Activated CD4-positive, alpha-beta T cell treated with anti-CD3 and anti-CD28 coated beads for 36 hours (primary cell): ENCODE data around the gene PRRG2. TPM values are rescaled to one million over a fixed set of nuclear protein-coding genes. Genes with fewer than 3 reads are reported as not detected.
A peak's percentile ranks its signal among the peaks of the same experiment; 100 is the strongest.

Source experiments
- ATAC-seq: fragments of 200-7000 bp; cut with Tn5 transposase; one replicate; pipeline ENCODE4 v1.10.0; 2021; ENCODE audit warnings: mild to moderate bottlenecking, moderate library complexity
- CTCF ChIA-PET: fragments of 350-600 bp; sonication (Branson Sonifier 250); formaldehyde crosslinking; loops from one replicate; lab custom pipeline; 2021; ENCODE audit warnings: antibody characterized with exemption; lab: Charles Lee
- POLR2A ChIA-PET: fragments of 350-600 bp; sonication (Branson Sonifier 250); formaldehyde crosslinking; loops from one replicate; lab custom pipeline; 2021; ENCODE audit warnings: antibody characterized with exemption, inconsistent platforms; lab: Charles Lee
- DNase-seq: peaks from one replicate; pipeline ENCODE4 v3.0.0-alpha.2; 2020
- H3K27ac Mint-ChIP-seq: one replicate; pipeline ENCODE4 v1.8.0; 2021; ENCODE audit warnings: mixed read lengths
- H3K27me3 Mint-ChIP-seq: one replicate; pipeline ENCODE4 v1.8.0; 2021; ENCODE audit warnings: mixed read lengths
- H3K36me3 Mint-ChIP-seq: one replicate; pipeline ENCODE4 v1.8.0; 2021; ENCODE audit warnings: low read depth, mixed read lengths
- H3K4me1 Mint-ChIP-seq: one replicate; pipeline ENCODE4 v1.8.0; 2021; ENCODE audit warnings: mixed read lengths
- H3K4me3 Mint-ChIP-seq: one replicate; pipeline ENCODE4 v1.8.0; 2021; ENCODE audit warnings: mild to moderate bottlenecking, moderate library complexity, mixed read lengths
- H3K9me3 Mint-ChIP-seq: one replicate; pipeline ENCODE4 v1.8.0; 2021; ENCODE audit warnings: low read depth, mixed read lengths
- intact Hi-C, 2 experiments: fragments of 100-400 bp; cut with DNase I in 1 of 2; cut with micrococcal nuclease in 1 of 2; formaldehyde crosslinking; loops; one replicate each; pipeline versions ENCODE4 v1.14.2 to v1.15.1; 2022 to 2024; cut with DNase I, micrococcal nuclease
- total RNA-seq, 2 experiments: library from RNA; stranded (reverse); gene quantifications; one replicate each; pipeline ENCODE4 v1.2.3, GENCODE V29; 2021

Gene PRRG2
- total RNA-seq, 2 experiments from 2014 or later: 0.81 to 1.6 TPM

- H3K27ac Mint-ChIP-seq: no peak overlapping the region
- no peaks in the 10 kb centered on the region for H3K27me3 Mint-ChIP-seq
- H3K4me1 Mint-ChIP-seq: peaks cover 28% of the 10 kb centered on the region
- no peaks in the 10 kb centered on the region for H3K9me3 Mint-ChIP-seq
- ChIA-PET POLR2A (interaction anchor here (0.6 kb wide), 1 partner anchor 41 kb away, joined by 5 read pairs; no protein-coding TSS in a partner anchor), CTCF (interaction anchor here (0.6 to 1.3 kb wide), 3 partner anchors 9 to 48 kb away, joined by 3 to 4 read pairs (median 3); no protein-coding TSS in a partner anchor)
- DNase-seq (no peak), ATAC-seq (no peak)
- H3K4me3 Mint-ChIP-seq: no peak overlapping the region
- intact Hi-C loops: no loop called here
- peaks cover 2% of the 10 kb centered on the region for H3K36me3 Mint-ChIP-seq
These were observed 37.0 kb upstream of the PRRG2 start for GRCh38 chr19:49544154-49544553.

GRCh38 chr19:49546825-49547565, 34.1 kb upstream of the PRRG2 start:
- H3K4me1 Mint-ChIP-seq: peaks cover 45% of the 10 kb centered on the region
- POLR2A ChIA-PET: interaction anchor here (0.6 to 1.1 kb wide), 5 partner anchors 13 to 48 kb away, joined by 3 to 7 read pairs (median 4); partner anchors contain the start of gene RCN3
- CTCF ChIA-PET: interaction anchor here (0.5 to 9.5 kb wide), 34 partner anchors 8 to 138 kb away, joined by 3 to 161 read pairs (median 4); partner anchors contain the start of genes NOSIP, PRMT1, PRRG2 and RCN3
- peak; percentile 76 for ATAC-seq
- no peaks in the 10 kb centered on the region for H3K27me3 Mint-ChIP-seq
- H3K27ac Mint-ChIP-seq: peak overlapping the region; percentile 75
- H3K4me3 Mint-ChIP-seq: peak overlapping the region; percentile 59
- intact Hi-C loops: loop anchor here (1.0 kb wide), 2 partner anchors 23 to 41 kb away; no protein-coding TSS in a partner anchor
- no peaks in the 10 kb centered on the region for H3K9me3 Mint-ChIP-seq
- H3K36me3 Mint-ChIP-seq: peaks cover 4% of the 10 kb centered on the region
- peak; percentile 76 for DNase-seq

- Mint-ChIP-seq H3K4me3 (peak overlapping the region; percentile 4), H3K9me3 (no peaks in the 10 kb centered on the region), H3K36me3 (peaks cover 12% of the 10 kb centered on the region), H3K27me3 (no peaks in the 10 kb centered on the region), H3K4me1 (peaks cover 59% of the 10 kb centered on the region), H3K27ac (peak overlapping the region; percentile 76)
- ChIA-PET CTCF (interaction anchor here (0.9 to 9.5 kb wide), 9 partner anchors 13 to 46 kb away, joined by 3 to 161 read pairs (median 5); no protein-coding TSS in a partner anchor), POLR2A (interaction anchor here (0.6 kb wide), 1 partner anchor 149 kb away, joined by 3 read pairs; no protein-coding TSS in a partner anchor)
- DNase-seq (no peak), ATAC-seq (no peak)
- intact Hi-C loops: no loop called here
These were observed 32.1 kb upstream of the PRRG2 start for GRCh38 chr19:49549045-49549444.

- intact Hi-C loops: no loop called here
- DNase-seq: no peak
- no peak overlapping the region for H3K4me3 Mint-ChIP-seq
- CTCF ChIA-PET: interaction anchor here (0.9 to 9.5 kb wide), 7 partner anchors 11 to 89 kb away, joined by 3 to 161 read pairs (median 6); no protein-coding TSS in a partner anchor
- peak overlapping the region; percentile 78 for H3K27ac Mint-ChIP-seq
- H3K27me3 Mint-ChIP-seq: no peaks in the 10 kb centered on the region
- peaks cover 33% of the 10 kb centered on the region for H3K36me3 Mint-ChIP-seq
- no peak for ATAC-seq
- POLR2A ChIA-PET: interaction anchor here (0.6 to 2.2 kb wide), 3 partner anchors 13 to 61 kb away, joined by 4 to 7 read pairs (median 4); no protein-coding TSS in a partner anchor
- H3K9me3 Mint-ChIP-seq: no peaks in the 10 kb centered on the region
- peaks cover 74% of the 10 kb centered on the region for H3K4me1 Mint-ChIP-seq
These were observed 29.6 kb upstream of the PRRG2 start for GRCh38 chr19:49551531-49551930.

GRCh38 chr19:49552749-49553148, 28.4 kb upstream of the PRRG2 start:
- ATAC-seq: peak; percentile 11
- peak overlapping the region; percentile 56 for H3K4me3 Mint-ChIP-seq
- H3K9me3 Mint-ChIP-seq: no peaks in the 10 kb centered on the region
- POLR2A ChIA-PET: interaction anchor here (0.6 to 2.2 kb wide), 4 partner anchors 11 to 53 kb away, joined by 3 to 7 read pairs (median 3); no protein-coding TSS in a partner anchor
- peaks cover 41% of the 10 kb centered on the region for H3K36me3 Mint-ChIP-seq
- peak overlapping the region; percentile 97 for H3K27ac Mint-ChIP-seq
- intact Hi-C loops: no loop called here
- CTCF ChIA-PET: interaction anchor here (0.7 to 9.5 kb wide), 7 partner anchors 9 to 312 kb away, joined by 3 to 161 read pairs (median 6); no protein-coding TSS in a partner anchor
- H3K27me3 Mint-ChIP-seq: no peaks in the 10 kb centered on the region
- peak; percentile 55 for DNase-seq
- H3K4me1 Mint-ChIP-seq: peaks cover 73% of the 10 kb centered on the region

GRCh38 chr19:49553451-49554271, 27.5 kb upstream of the PRRG2 start:
- H3K4me3 Mint-ChIP-seq: peak overlapping the region; percentile 36
- H3K9me3 Mint-ChIP-seq: no peaks in the 10 kb centered on the region
- ATAC-seq: peak; percentile 78
- peaks cover 45% of the 10 kb centered on the region for H3K36me3 Mint-ChIP-seq
- intact Hi-C loops: loop anchor here (1.0 to 2.0 kb wide), 6 partner anchors 11 to 88 kb away; partner anchors contain the start of gene RPS11 (in 1 of the 2)
- DNase-seq: peak; percentile 81
- H3K27me3 Mint-ChIP-seq: no peaks in the 10 kb centered on the region
- ChIA-PET POLR2A (interaction anchor here (0.5 to 0.9 kb wide), 3 partner anchors 12 to 60 kb away, joined by 3 to 5 read pairs (median 3); no protein-coding TSS in a partner anchor), CTCF (interaction anchor here (0.7 to 9.5 kb wide), 6 partner anchors 8 to 55 kb away, joined by 3 to 161 read pairs (median 7); no protein-coding TSS in a partner anchor)
- peaks cover 75% of the 10 kb centered on the region for H3K4me1 Mint-ChIP-seq
- peak overlapping the region; percentile 98 for H3K27ac Mint-ChIP-seq

GRCh38 chr19:49554701-49555181, 26.4 kb upstream of the PRRG2 start:
- DNase-seq: peak; percentile 70

GRCh38 chr19:49555600-49556411, 25.3 kb upstream of the PRRG2 start:
- ATAC-seq: peak; percentile 62

More at GRCh38 chr19:49554701-49555181, 26.4 kb upstream of the PRRG2 start:
- CTCF ChIA-PET: interaction anchor here (0.8 to 9.5 kb wide), 6 partner anchors 7 to 56 kb away, joined by 3 to 161 read pairs (median 3); no protein-coding TSS in a partner anchor
- intact Hi-C loops: loop anchor here (1.0 to 2.0 kb wide), 6 partner anchors 10 to 87 kb away; partner anchors contain the start of gene RPS11 (in 1 of the 2)
- H3K36me3 Mint-ChIP-seq: peaks cover 56% of the 10 kb centered on the region
- peaks cover 76% of the 10 kb centered on the region for H3K4me1 Mint-ChIP-seq
- peak overlapping the region; percentile 98 for H3K27ac Mint-ChIP-seq
- no peaks in the 10 kb centered on the region for H3K9me3 Mint-ChIP-seq
- POLR2A ChIA-PET: interaction anchor here (0.6 to 0.7 kb wide), 2 partner anchors 10 to 124 kb away, joined by 3 read pairs; no protein-coding TSS in a partner anchor
- no peak for ATAC-seq
- no peaks in the 10 kb centered on the region for H3K27me3 Mint-ChIP-seq
- H3K4me3 Mint-ChIP-seq: peak overlapping the region; percentile 55

More at GRCh38 chr19:49555600-49556411, 25.3 kb upstream of the PRRG2 start:
- intact Hi-C loops: loop anchor here in 1 of 2 experiments (1.0 to 2.0 kb wide), 2 partner anchors 34 to 59 kb away; partner anchors contain the start of gene RPS11
- H3K4me3 Mint-ChIP-seq: peak overlapping the region; percentile 35
- CTCF ChIA-PET: interaction anchor here (0.8 to 12.0 kb wide), 4 partner anchors 6 to 15 kb away, joined by 3 to 161 read pairs (median 4); no protein-coding TSS in a partner anchor
- peaks cover 65% of the 10 kb centered on the region for H3K36me3 Mint-ChIP-seq
- peak; percentile 92 for DNase-seq
- H3K4me1 Mint-ChIP-seq: peaks cover 82% of the 10 kb centered on the region
- no peaks in the 10 kb centered on the region for H3K9me3 Mint-ChIP-seq
- H3K27me3 Mint-ChIP-seq: no peaks in the 10 kb centered on the region
- POLR2A ChIA-PET: interaction anchor here (1.5 kb wide), 1 partner anchor 121 kb away, joined by 3 read pairs; no protein-coding TSS in a partner anchor
- peak overlapping the region; percentile 98 for H3K27ac Mint-ChIP-seq
